G401 (cell line): ENCODE measurements around the gene GMIP. TPM values are rescaled to one million over a fixed set of nuclear protein-coding genes. Genes with fewer than 3 reads are reported as not detected.

Experiments
- DNase-seq: peaks from one replicate; pipeline ENCODE4 v3.0.0-alpha.2; 2015; ENCODE audit warnings: low spot score
- in situ Hi-C: cut with HindIII; loops from 2 replicates; pipeline ENCODE4 v1.10.0; 2016; ENCODE audit warnings: low sequenced_read_pairs, mixed read lengths
- total RNA-seq: library from RNA; depleted of rRNA; stranded (reverse); fragments of >200 nt; shearing (Covaris generic); gene quantifications from 2 replicates; pipeline ENCODE4 v1.2.3, GENCODE V29; 2014; rRNA removed

GMIP gene
- total RNA-seq, 1 experiment from 2014 or later = 5.8 TPM

DNA sequence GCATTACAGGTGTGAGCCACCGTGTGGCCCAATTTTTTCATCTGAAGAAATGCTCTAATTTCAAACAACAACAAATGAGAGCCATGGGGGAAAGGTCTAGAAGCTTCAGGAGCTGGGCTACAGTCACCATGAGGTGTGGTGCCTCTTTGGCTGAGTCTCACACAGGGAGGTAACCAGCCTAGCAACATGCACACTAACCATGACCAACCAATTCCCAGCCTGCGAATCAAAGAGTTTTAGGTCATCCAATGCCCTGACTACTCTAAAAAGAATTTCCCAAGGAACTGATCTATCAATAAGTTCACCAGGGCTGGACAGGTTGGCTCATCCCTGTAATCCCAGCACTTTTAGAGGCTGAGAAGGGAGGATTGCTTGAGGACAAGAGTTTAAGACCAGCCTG is 54.9 kb downstream of the GMIP start:
- no peak for DNase-seq
- in situ Hi-C loops = no loop called here

DNA sequence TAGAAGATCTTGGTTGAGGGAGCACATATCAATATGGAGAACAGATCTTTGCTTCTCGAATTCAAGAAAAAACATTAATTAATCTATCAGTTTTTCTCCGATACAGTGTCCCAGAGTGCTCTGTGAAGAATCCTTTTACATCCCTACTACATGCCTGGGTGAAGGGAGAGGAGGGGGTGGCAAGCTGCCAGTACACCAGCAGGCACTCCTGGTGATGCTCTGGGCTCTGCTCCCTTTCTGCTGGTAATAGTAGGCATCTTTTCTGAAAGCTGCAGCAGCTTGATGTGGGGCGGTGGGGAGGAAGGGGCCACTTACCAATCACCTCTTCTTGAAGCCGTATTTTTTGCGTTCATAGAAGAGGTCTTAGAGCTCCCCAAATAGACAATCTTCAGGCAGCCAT is 55.7 kb downstream of the GMIP start:
- peak; percentile 27 for DNase-seq
- in situ Hi-C loops = no loop called here

DNA sequence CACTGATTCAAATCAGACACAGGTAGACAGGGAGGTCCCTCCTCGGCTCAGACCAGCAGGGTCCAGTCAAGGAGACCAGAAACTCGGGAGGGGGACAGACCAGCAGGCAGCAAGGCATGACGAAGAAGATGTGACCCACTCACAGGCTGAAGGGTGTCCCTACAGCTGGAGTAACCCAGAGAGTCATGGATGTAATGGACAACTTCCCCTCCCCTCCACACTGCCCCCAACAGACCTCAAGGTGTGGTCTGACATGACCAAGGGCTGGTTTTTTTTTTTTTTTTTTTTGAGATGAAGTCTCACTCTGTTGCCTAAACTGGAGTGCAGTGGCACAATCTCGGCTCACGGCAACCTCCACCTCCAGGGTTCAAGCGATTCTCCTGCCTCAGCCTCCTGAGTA is 59.1 kb downstream of the GMIP start:
- in situ Hi-C loops = no loop called here
- DNase-seq = no peak

DNA sequence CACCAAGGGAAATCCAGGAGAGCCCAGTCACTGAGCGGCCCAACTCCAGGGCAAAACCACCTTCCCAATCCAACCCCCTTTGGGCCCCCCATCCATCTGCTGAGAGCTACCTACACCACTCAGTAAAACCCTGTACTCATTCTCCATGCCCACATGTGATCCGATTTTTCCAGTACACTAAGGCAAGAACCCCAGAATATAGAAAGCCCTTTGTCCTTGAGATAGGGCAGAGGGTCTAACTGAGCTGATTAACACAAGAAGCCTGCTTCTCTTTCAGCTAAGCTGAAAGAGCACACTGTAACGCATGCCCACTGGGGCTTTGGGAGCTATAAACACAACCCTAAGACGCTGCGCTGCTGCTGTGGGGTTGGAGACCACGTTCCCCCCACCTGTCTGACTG is 61.0 kb downstream of the GMIP start:
- in situ Hi-C loops = no loop called here
- no peak for DNase-seq

GRCh38 chr19:19581391-19581790 is 62.1 kb downstream of the GMIP start:
- no peak for DNase-seq
- in situ Hi-C loops = no loop called here

GRCh38 chr19:19580418-19580817 is 63.0 kb downstream of the GMIP start:
- no peak for DNase-seq
- in situ Hi-C loops = no loop called here

DNA sequence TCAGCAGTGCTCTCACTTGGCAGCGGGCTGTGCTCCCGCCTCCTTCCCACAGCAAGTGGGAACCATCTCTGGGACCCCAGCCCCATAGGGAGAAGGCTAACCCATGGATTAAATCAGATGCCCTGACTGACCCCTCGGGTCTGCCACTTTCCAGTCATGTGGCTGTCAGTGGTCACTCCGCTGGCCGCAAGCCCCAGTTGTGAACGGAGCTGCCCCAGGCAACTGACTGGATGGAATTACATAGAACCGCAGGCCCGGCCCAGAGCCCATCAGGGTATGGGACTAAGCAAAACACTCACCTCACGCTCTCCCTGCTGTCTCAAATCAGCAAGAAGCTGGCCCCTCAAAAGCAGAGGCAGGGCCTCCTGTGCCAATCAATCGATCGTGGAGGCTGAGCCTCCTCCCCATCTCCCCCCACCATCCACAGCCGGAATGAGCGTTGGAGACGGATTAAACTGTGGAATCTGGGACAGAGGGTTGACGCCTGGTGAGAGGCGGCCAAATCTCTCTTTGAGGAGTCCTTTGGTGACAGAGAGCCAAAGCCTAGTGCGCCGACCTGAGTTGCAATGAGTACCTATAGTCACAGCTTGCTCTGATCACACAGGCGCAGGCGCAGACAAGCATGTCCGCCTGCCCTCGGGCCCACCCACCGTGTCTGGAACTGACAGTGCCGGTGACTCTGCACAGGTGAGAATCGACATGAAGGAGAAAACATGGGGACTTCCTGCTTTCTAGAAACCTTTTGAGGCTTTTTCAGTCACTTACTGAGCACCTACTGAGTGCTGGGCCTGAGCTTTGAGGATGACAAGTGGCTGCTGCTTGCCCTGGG is 63.7 kb downstream of the GMIP start:
- in situ Hi-C loops = no loop called here
- DNase-seq = no peak

Other genes starting within 250 kb of the GMIP start
- gene GATAD2A, start 238.0 kb downstream of the GMIP start, total RNA-seq = 47.2 and 80.3 TPM in 2 replicates
- gene TSSK6, start 128.1 kb downstream of the GMIP start, total RNA-seq = 2.4 and 8.3 TPM in 2 replicates
- gene NDUFA13, start 127.4 kb downstream of the GMIP start, total RNA-seq = 182 and 261 TPM in 2 replicates
- gene YJEFN3, start 114.7 kb downstream of the GMIP start, total RNA-seq = 0.37 TPM in 2 replicates
- 0.12 and 0.37 TPM in 2 replicates for gene CILP2, start 105.4 kb downstream of the GMIP start, total RNA-seq
- 2.2 and 7.7 TPM in 2 replicates for gene PBX4, start 25.0 kb downstream of the GMIP start, total RNA-seq
- gene LPAR2, start 15.4 kb downstream of the GMIP start, total RNA-seq = 5.6 and 6.3 TPM in 2 replicates
- gene ATP13A1, start 20.0 kb upstream of the GMIP start, total RNA-seq = 36.0 and 48.0 TPM in 2 replicates
- 15.9 and 19.1 TPM in 2 replicates for gene ZNF101, start 25.2 kb upstream of the GMIP start, total RNA-seq
- 4.7 and 7.8 TPM in 2 replicates for gene ZNF14, start 89.5 kb upstream of the GMIP start, total RNA-seq
- gene ZNF506, start 178.1 kb upstream of the GMIP start, total RNA-seq = not detected in 2 replicates
- gene ZNF253, start 222.2 kb upstream of the GMIP start, total RNA-seq = 0.12 and 1.0 TPM in 2 replicates